GM23338 (cell line): Measurements from ENCODE around the gene VMP1.

Source experiments
- CREB1 ChIP-seq: fragments of 250-450 bp; sonication (Bioruptor Pico); IDR thresholded peaks from 2 replicates; pipeline ENCODE4 v1.5.0; 2020; ENCODE audit warnings: low read depth, mild to moderate bottlenecking, moderate library complexity
- CTCF ChIP-seq, 2 experiments: fragments of 200-600 bp in 1 of 2; sonication (generic) in 1 of 2; conservative IDR thresholded peaks; 2 replicates each; pipeline versions ENCODE4 v1.5.1 to v1.6.1; 2016 to 2017; ENCODE audit warnings: antibody characterized with exemption in 2 of 2, low read depth in 2 of 2, mild to moderate bottlenecking in 2 of 2, moderate library complexity in 1 of 2
- ETS1 ChIP-seq: IDR thresholded peaks from 2 replicates; pipeline ENCODE4 v1.6.1; 2016; ENCODE audit warnings: antibody characterized with exemption
- EZH2 ChIP-seq: fragments of 200-600 bp; sonication (generic); IDR thresholded peaks from one replicate; pipeline ENCODE4 v1.8.0; 2017; ENCODE audit warnings: antibody characterized with exemption, mild to moderate bottlenecking, low read depth; ENCODE audit not compliant: unreplicated experiment
- EZH2phosphoT487 ChIP-seq: fragments of 200-600 bp; sonication (generic); IDR thresholded peaks from one replicate; pipeline ENCODE4 v1.8.1; 2018; ENCODE audit warnings: antibody characterized with exemption; ENCODE audit not compliant: unreplicated experiment
- POLR2AphosphoS5 ChIP-seq: IDR thresholded peaks from 2 replicates; pipeline ENCODE4 v1.6.1; 2016; ENCODE audit warnings: antibody characterized with exemption, low read depth
- REST ChIP-seq: IDR thresholded peaks from one replicate; pipeline ENCODE4 v1.6.1; 2018; ENCODE audit warnings: antibody characterized with exemption; ENCODE audit not compliant: unreplicated experiment

GRCh38 chr17:59716427-59716826 is 9.0 kb downstream of the VMP1 start:
- TF ChIP-seq CTCF (conservative IDR thresholded peaks at IDR 0.05; ENCODE audit: low read depth in 2 of 2) (no peak), POLR2AphosphoS5 (no peak), REST (no peak), EZH2phosphoT487 (no peak), CREB1 (no peak), ETS1 (no peak), EZH2 (no peak)
